HPDE6-E6E7 (cell line): ENCODE results near the gene MAP3K20.
"Not testable (repeated sequence)": the region's sequence is repeated elsewhere in the genome, so short reads cannot be mapped to it uniquely, and the experiment has no call there.

ENCODE experiments used
- DNase-seq: peaks from one replicate; pipeline ENCODE4 v3.0.0; 2011; ENCODE audit warnings: missing footprints; ENCODE audit errors: extremely low spot score

Gene MAP3K20

DNA sequence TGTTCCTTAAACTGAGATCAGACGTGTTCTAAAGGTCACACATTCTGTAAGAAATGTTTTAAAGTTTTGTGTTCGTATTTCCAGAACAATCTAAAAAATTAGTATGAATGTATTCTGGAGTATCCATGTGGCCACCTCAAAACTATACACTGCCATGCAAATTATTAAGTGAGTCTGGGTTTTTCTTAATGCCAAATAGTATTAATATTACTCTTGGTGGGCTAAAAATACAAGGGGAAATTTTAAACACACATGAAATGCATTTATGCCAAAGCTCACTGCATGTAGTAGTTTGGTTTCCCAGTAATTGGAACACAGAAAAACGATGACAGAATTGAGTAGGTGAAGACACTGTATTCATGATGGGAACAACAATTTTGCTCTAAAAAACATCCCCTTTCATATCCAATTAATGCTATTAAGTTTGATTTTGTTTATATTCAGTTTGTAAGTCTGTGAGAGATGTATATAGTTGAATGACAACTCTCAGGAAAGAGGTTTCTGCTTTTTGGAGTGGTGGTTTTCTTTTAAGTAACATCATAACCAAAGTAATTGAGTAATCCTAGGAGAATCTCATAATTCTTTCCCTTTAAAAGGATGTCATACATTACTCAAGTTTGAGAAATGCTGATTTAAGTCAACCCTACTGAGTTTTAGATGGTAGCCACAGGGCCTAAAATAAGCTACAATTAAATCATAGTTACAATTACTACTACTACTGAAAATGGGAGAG lies 203.3 kb downstream of the MAP3K20 start:
- DNase-seq, result no peak

DNA sequence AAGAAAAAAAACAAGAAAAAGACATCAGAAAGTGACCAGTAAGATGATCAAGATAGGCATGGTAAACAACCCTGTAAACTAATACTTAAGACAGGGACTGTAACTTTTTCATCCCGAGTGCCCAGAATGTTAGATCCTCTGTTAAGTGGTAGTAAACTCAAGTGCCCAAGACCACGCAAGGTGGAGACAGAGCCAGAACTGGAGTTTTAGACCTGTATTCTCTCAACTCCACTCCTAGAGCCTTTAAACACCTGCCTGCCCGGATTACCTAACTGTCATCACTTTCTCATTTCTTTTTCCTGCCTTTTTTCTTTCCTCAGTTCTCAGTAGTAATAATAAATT lies 203.9 kb downstream of the MAP3K20 start:
- no peak for DNase-seq

DNA sequence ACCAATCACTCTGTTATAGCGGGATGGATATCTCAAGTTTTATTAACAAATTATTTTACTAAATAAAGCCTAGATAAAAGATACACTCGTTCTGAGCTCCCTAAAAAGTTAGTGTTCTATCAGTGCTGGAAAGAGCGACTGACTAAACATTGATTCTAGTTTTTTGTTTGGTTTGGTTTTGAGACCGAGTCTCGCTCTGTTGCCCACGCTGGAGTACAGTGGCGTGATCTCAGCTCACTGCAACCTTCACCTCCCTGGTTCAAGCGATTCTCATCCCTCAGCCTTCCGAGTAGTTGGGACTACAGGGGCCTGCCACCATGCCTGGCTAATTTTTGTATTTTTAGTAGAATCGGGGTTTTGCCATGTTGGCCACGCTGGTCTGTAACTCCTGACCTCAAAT lies 205.2 kb downstream of the MAP3K20 start:
- DNase-seq, result no peak

DNA sequence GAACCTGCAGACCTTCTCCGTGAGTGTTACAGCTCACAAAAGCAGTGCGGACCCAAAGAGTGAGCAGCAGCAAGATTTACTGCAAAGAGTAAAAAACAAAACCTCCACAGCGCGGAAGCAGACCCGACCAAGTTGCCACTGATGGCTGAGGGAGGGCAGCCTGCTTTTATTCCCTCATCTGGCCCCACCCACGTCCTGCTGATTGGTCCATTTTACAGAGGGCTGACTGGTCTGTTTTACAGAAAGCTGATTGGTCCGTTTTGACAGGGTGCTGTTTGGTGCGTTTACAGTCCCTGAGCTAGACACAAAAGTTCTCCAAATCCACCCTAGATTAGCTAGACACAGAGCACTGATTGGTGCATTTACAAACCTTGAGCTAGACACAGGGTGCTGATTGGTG lies 206.3 kb downstream of the MAP3K20 start:
- DNase-seq, result not testable (repeated sequence)

DNA sequence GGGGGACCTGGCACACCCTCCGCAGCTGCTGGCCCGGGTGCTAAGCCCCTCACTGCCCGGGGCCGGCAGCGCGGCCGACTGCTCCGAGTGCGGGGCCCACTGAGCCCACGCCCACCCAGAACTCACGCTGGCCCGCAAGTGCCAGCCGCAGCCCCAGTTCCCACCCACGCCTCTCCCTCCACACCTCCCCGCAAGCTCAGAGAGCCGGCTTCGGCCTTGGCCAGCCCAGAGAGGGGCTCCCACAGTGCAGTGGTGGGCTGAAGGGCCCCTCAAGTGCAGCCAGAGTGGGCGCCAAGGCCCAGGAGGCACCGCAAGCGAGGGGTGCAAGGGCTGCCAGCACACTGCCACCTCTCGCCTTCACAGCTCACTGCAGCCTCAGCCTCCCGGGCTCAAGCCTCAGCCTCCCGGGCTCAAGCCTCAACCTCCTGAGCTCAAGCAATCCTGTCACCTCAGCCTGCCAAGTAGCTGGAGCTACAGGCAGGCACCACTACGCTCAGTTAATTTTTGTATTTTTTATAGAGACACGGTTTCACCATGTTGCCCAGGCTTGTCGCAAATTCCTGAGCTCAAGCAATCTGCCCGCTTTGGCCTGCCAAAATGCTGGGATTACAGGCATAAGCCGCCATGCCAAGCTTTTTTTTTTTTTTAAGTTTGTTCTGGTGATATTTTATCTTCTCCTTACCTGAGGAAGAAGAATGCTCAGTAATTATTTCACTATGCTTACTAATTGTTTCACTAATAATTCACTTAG lies 207.3 kb downstream of the MAP3K20 start:
- no peak for DNase-seq

DNA sequence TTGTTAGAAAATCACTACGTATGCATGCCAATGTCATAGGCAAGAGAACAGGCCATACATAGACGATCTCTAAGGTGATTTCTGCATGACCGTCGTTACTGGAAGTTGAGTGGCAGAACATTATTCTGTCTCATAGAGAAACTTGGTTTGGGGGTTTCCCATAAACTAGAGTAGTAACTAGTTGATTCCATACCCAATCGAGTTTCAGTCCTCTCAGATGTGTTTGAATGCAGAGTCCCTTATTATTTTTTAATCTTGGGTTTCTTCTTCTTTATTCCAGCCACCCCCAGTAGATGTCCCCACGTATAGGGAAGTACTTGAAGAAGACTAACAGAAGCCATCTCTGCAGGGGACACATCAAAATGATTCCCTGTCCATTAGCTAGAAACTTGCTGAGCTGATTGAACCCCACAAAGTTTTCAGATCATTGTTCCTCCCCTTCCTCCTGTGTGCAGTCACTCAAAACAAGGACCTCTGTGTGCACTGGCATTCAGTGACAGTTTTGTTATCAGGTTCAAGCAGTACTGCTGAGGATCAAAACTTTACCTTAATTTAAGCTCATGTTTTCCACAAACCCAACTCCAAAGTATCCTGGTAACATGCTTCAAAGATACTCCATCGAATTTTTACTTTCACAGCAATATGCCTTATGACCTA lies 210.6 kb downstream of the MAP3K20 start:
- DNase-seq, result no peak

DNA sequence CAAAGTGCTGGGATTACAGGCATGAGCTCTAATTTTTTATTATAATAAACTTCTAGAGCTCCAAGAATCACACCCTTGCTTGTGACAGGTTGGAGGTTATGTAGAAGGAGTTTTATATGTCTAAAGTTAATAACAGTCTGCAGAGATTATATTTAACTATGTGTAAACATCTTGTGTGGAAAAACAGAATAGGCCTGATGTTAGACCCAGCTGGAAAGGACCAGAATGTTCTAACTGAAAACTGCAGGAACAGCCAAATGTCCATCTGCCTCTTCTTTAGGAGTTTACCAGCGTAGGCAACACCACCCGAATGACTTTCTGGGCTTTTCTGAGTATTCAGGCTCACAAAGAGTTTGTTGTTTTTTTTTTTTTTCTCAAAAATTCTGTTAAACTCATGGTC lies 211.9 kb downstream of the MAP3K20 start:
- DNase-seq, result no peak

DNA sequence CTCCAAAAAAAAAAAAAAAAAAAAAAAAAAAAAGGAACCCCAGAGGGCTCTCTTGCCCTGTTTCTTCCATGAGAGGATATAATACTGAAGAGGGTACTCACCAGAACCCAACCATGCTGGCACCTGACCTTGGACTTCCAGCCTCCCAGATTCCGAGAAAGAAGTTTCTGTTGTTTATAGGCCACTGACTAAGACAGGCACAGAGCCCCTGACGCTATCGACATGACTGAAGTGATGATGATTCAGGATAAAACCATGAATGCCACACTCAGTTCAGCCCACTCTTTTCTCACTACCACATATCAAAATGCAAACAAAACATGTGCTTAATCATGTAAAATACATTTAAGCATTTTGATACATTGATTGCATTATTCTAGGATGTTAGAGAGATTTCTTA lies 212.9 kb downstream of the MAP3K20 start:
- peak; percentile 36 for DNase-seq

DNA sequence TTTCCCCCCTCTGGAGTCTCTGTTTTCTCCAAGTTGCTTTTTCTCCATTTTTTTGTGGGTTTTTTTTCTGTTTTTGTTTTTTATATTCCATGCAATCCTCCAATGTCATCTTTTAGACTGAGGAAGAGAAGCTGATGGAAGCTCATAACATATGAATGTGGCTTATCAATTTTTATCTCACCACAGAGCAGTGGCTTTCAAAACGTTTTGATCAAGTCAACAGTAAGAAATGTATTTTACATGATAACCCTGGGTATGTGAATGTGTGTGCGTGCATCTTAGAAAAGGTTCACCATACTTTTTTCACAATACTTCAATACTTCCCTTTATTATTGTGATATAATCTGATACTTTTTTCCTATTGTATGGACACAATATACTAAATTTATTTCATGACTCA lies 214.4 kb downstream of the MAP3K20 start:
- DNase-seq, result no peak

DNA sequence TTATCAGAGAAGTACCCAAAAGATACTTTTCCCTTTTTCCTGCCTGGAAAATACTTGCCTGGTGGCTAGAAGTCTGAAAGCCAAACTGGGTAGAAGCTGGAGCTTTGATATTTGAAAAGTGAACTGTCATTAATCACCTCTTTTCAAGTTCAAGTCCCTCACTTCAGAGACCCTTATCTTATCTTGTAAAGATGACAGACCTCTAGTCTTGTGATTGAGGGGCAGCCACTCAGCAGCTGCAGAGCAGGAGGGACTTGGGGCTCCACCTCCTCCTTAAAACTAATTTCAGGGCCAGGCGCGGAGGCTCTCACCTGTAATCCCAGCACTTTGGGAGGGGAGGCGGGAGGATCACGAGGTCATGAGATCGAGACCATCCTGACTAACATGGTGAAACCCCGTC lies 214.9 kb downstream of the MAP3K20 start:
- DNase-seq, result no peak

DNA sequence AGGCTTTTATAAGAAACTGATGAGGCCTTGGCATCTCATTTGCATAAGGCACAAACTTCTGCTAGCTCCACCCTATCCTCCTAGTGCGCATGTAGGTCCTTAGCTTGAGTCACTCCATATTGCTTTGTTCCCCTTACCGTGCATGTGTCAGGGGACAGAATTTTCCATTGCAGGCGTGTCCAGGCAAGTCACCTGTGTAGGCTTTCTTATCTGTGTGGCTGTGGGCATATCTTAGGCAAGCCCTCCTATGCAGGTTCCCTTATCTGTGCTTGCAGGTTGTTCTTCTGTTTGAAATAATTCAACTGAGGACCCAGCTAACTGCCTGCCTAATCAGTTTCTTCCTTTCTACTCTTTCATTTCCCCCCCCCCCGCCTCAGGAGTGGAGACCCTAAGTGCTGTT lies 215.8 kb downstream of the MAP3K20 start:
- DNase-seq, result no peak

DNA sequence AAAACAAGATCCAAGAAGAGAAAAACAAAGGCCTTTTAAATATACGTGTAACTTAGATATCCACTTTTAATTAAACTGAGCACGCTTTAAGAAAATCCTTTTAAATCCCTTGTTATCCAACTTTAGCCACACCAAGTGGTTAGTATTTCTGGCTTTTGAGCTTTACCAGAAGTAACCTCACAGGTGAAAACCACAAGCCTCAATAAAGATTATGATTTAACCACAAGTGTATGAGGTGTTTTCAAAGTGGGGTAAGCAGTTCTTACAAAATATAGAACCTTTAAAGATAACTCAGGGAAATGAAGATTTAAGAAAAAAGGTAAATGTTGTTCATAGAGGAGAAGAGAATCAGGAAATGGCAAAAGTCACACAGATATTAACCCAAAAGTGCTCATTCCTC lies 220.6 kb downstream of the MAP3K20 start:
- no peak for DNase-seq

DNA sequence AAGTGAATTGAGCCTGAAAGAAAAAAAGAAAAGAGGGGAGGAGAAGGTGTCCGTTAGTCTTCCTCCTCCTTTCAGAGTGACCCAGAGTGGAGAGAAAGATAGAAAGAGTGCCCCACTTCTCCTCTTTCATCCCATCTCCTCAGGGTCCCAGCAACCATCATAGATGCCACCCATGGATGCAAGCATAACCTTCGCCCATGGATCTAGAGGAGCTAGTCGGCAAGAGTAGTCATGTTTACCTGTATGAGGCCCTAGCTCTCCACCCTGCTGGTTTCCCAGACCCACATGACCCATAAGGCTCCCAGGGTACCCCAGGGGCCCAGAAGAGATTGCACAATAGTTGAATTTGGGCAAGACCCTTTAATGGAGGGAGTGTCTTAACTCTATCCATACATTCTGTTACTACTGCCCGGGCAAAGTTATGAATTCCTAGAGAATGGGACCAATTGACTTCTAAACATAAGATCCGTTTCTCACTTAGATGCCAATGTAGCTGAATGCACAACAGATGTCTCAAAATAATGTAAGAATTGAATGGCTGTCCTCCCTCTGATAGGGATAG lies 223.0 kb downstream of the MAP3K20 start:
- no peak for DNase-seq

DNA sequence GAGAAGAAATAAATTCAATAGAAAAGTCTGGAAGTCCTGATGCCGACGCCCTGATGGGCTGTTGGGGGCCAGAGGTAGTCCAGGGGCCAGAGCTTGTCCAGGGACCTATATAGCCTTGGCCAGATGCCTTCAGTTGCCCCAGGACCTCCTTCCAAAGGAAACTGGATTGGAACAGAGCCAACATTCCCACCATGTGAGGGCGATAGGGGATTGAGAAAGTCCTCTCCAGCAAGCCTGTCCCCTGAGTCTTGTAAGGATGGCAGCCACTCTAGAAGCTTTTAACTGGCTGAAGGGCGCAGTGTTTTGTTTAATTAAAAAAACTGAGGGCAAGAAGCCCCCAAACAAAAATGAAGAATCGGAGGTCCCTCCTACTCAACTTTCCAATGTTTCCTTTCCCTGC lies 224.1 kb downstream of the MAP3K20 start:
- no peak for DNase-seq

DNA sequence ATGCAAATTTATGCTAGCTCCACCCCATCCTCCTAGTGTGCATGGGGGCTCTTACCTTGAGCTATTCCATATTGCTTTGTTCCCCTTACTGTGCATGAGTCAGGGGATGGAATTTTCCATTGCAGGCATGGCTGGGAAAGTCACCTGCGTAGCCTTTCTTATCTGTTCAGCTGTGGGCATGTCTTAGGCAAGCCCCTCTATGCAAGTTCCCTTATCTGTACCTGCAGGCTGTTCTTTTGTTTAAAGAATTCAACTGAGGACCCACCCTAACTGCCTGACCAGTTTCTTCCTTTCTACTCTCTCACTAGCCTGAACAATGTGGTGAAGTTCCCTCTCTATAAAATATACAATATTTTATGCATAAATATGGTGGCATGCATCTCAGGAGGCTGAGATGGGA lies 224.8 kb downstream of the MAP3K20 start:
- DNase-seq, result no peak

DNA sequence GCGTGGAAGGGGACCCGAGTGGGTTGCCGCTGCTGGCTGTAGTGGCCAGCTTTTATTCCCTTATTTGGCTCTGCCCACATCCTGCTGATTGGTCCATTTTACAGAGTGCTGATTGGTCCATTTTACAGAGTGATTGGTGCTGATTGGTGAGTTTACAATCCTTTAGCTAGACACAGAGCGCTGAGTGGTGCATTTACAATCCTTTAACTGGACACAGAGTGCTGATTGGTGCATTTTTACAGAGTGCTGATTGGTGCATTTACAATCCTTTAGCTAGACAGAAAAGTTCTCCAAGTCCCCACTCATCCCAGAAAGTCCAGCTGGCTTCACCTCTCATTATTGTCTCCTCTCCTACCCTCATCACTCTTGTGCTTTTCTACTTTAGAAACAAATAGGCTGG lies 225.9 kb downstream of the MAP3K20 start:
- not testable (repeated sequence) for DNase-seq

DNA sequence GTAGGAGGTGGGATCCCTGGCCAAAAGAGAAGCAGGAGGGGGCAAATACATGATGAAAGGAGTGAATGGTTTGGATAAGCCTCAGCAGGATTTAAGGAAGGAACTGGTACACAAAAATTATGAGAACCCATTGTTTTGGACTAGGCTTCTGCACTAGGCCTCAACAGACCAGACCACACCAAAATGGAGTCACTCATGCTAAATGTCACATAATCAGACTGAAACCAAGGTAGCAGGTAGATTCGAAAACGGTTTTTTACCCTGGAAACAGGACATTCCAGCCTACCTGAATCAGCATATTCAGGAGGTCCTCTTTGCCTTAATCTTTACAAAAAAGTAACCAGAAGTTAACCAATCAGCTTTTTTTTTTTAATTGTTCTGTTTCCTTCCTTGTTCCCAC lies 229.7 kb downstream of the MAP3K20 start:
- no peak for DNase-seq

DNA sequence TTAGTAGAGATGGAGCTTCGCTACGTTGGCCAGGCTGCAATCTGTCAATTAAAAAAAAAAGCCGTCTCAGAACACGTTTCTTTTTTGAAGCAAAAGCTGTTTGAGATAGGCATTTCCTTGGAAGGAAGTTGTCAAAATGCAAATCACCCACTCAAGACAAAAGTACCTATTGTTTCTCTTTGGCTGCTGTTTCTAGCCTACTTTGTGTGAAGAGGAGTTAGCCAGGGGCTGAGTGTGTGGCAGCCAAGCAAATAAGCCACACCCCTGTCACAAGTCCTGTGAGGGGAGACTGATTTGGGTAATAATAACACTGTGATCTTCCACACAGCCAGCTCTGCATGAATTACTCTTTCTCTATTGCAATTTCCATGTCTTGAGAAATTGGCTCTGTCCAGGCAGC lies 231.6 kb downstream of the MAP3K20 start:
- no peak for DNase-seq

DNA sequence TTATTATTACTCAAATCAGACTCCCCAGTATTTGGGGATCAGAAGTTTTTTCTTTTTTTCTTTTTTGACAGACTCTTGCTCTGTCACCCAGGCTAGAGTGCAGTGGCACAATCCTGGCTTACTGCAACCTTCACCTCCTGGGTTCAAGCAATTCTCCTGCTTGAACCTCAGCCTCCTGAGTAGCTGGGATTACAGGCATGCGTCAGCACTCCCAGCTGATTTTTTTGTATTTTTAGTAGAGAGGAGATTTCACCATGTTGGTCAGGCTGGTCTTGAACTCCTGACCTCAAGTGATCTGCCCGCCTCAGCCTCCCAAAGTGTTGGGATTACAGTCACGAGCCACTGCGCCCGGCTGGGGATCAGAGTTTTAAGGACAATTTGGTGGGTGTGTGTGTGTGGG lies 233.7 kb downstream of the MAP3K20 start:
- DNase-seq, result not testable (repeated sequence)

DNA sequence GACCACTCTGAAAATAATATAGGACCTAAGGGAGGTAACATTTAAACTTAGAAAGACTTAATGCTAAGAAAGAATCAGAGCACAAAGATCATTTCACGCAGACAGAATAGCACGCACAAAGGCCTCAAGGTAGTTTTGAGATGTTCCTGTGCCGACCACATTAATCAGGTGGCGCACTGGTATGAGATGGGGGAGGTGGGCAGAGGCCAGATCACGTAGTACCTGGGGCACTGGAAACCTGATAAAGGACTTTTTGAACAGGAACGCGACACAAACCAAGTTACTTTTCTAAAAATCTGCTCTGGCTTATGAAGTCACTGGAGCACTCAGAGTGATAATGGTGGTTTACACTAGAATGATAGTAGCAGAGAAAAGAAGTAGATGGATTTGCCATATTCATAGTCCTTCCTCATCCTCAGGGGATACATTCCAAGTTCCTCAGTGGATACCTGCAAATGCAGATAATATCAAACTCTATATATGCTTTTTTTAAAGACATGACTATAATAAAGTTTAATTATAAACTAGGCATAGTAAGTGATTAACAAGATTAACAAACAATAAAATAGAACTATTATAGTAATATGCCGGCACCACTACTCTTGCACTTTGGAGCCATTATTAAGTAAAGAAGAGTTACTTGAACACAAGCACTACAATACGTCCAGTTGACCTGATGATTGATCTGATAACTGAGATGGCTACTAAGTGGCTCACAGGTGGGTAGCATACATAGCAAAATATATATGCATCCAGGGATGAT lies 236.4 kb downstream of the MAP3K20 start:
- DNase-seq, result no peak
